Measurements from ENCODE around the gene COBLL1. TPM values are rescaled to one million over a fixed set of nuclear protein-coding genes. Genes with fewer than 3 reads are reported as not detected.
A peak's percentile ranks its signal among the peaks of the same experiment; 100 is the strongest.

The COBLL1 gene
- total and polyA plus RNA-seq, 2 experiments from 2014 or later, result 87.3 to 146 TPM

GRCh38 chr2:164811819-164812218, 29.8 kb downstream of the COBLL1 start:
- Histone ChIP-seq H3K4me3 (no peak overlapping the region), H3K36me3 (replicated peaks; ENCODE audit: insufficient read depth, low read depth) (no peaks in the 10 kb centered on the region), H3K4me1 (ENCODE audit: insufficient read depth) (peaks cover 25% of the 10 kb centered on the region), H4K20me1 (ENCODE audit: insufficient read depth, poor library complexity, severe bottlenecking) (no peaks in the 10 kb centered on the region), H3K27me3 (no peaks in the 10 kb centered on the region), H3K79me2 (peaks cover 97% of the 10 kb centered on the region), H3K27ac (no peak overlapping the region), H3K4me2 (no peak overlapping the region), H3K9me2 (replicated peaks; ENCODE audit: insufficient read depth) (no peaks in the 10 kb centered on the region), H3K9me3 (ENCODE audit: low read depth) (no peaks in the 10 kb centered on the region), H2AFZ (no peak overlapping the region)
- TF ChIP-seq EZH2 (IDR thresholded peaks at IDR 0.05; ENCODE audit: borderline replicate concordance) (no peak), EZH2phosphoT487 (IDR thresholded peaks at IDR 0.05; ENCODE audit: low read depth, severe bottlenecking, unreplicated experiment) (no peak), CTCF (IDR thresholded peaks at IDR 0.05; ENCODE audit: poor library complexity) (no peak)
- WGBS (ENCODE audit: low lambda C conversion rate, missing lambda C conversion rate), result 95% methylated on average over 2 of the region's 2 CpGs
- no peak for DNase-seq (ENCODE audit: low spot score)

GRCh38 chr2:164810843-164811242, 30.8 kb downstream of the COBLL1 start:
- Histone ChIP-seq H3K9me3 (ENCODE audit: low read depth) (no peaks in the 10 kb centered on the region), H3K36me3 (replicated peaks; ENCODE audit: insufficient read depth, low read depth) (no peaks in the 10 kb centered on the region), H3K4me3 (no peak overlapping the region), H3K79me2 (peaks cover 97% of the 10 kb centered on the region), H3K4me2 (no peak overlapping the region), H4K20me1 (ENCODE audit: insufficient read depth, poor library complexity, severe bottlenecking) (no peaks in the 10 kb centered on the region), H2AFZ (no peak overlapping the region), H3K9me2 (replicated peaks; ENCODE audit: insufficient read depth) (no peaks in the 10 kb centered on the region), H3K27ac (no peak overlapping the region), H3K27me3 (no peaks in the 10 kb centered on the region), H3K4me1 (ENCODE audit: insufficient read depth) (peaks cover 20% of the 10 kb centered on the region)
- DNase-seq (ENCODE audit: low spot score), result no peak
- no peak for TF ChIP-seq EZH2phosphoT487 (IDR thresholded peaks at IDR 0.05; ENCODE audit: low read depth, severe bottlenecking, unreplicated experiment)
- no peak for TF ChIP-seq EZH2 (IDR thresholded peaks at IDR 0.05; ENCODE audit: borderline replicate concordance)
- TF ChIP-seq CTCF (IDR thresholded peaks at IDR 0.05; ENCODE audit: poor library complexity), result no peak

- 30% methylated on average over 1 of the region's 1 CpG for WGBS (ENCODE audit: low lambda C conversion rate, missing lambda C conversion rate)
Measured at GRCh38 chr2:164808776-164809175, 32.8 kb downstream of the COBLL1 start.

GRCh38 chr2:164803776-164804466, 37.7 kb downstream of the COBLL1 start:
- no peaks in the 10 kb centered on the region for H3K9me3 ChIP-seq (ENCODE audit: low read depth)
- no peak overlapping the region for H3K4me2 ChIP-seq
- H3K27ac ChIP-seq, result peak overlapping the region; percentile 43
- H3K36me3 ChIP-seq (replicated peaks; ENCODE audit: insufficient read depth, low read depth), result no peaks in the 10 kb centered on the region
- H3K79me2 ChIP-seq, result peaks cover 88% of the 10 kb centered on the region
- H3K4me1 ChIP-seq (ENCODE audit: insufficient read depth), result peaks cover 7% of the 10 kb centered on the region
- no peak for DNase-seq (ENCODE audit: low spot score)
- H3K4me3 ChIP-seq, result no peak overlapping the region
- WGBS (ENCODE audit: low lambda C conversion rate, missing lambda C conversion rate), result 82% methylated on average over 4 of the region's 4 CpGs
- no peaks in the 10 kb centered on the region for H3K27me3 ChIP-seq
- no peak overlapping the region for H2AFZ ChIP-seq
- H3K9me2 ChIP-seq (replicated peaks; ENCODE audit: insufficient read depth), result no peaks in the 10 kb centered on the region
- TF ChIP-seq EZH2phosphoT487 (IDR thresholded peaks at IDR 0.05; ENCODE audit: low read depth, severe bottlenecking, unreplicated experiment) (no peak), EZH2 (IDR thresholded peaks at IDR 0.05; ENCODE audit: borderline replicate concordance) (no peak), CTCF (IDR thresholded peaks at IDR 0.05; ENCODE audit: poor library complexity) (no peak)
- H4K20me1 ChIP-seq (ENCODE audit: insufficient read depth, poor library complexity, severe bottlenecking), result peaks cover 3% of the 10 kb centered on the region

More at GRCh38 chr2:164808776-164809175, 32.8 kb downstream of the COBLL1 start:
- Histone ChIP-seq H3K4me2 (no peak overlapping the region), H2AFZ (no peak overlapping the region), H3K4me3 (peak overlapping the region; percentile 1), H4K20me1 (ENCODE audit: insufficient read depth, poor library complexity, severe bottlenecking) (peaks cover 1% of the 10 kb centered on the region), H3K9me2 (replicated peaks; ENCODE audit: insufficient read depth) (no peaks in the 10 kb centered on the region), H3K27me3 (no peaks in the 10 kb centered on the region), H3K79me2 (peaks cover 95% of the 10 kb centered on the region), H3K4me1 (ENCODE audit: insufficient read depth) (peaks cover 18% of the 10 kb centered on the region), H3K9me3 (ENCODE audit: low read depth) (no peaks in the 10 kb centered on the region), H3K36me3 (replicated peaks; ENCODE audit: insufficient read depth, low read depth) (no peaks in the 10 kb centered on the region), H3K27ac (no peak overlapping the region)
- TF ChIP-seq EZH2phosphoT487 (IDR thresholded peaks at IDR 0.05; ENCODE audit: low read depth, severe bottlenecking, unreplicated experiment), result no peak
- TF ChIP-seq EZH2 (IDR thresholded peaks at IDR 0.05; ENCODE audit: borderline replicate concordance), result no peak
- no peak for DNase-seq (ENCODE audit: low spot score)

Measured in hepatocyte (in vitro differentiated cells).